HG02938 (cell line): ENCODE data around the gene DTD2.
"Not testable (repeated sequence)": the region's sequence is repeated elsewhere in the genome, so short reads cannot be mapped to it uniquely, and the experiment has no call there.

ENCODE experiments used
- ATAC-seq: cut with Tn5 transposase; IDR thresholded peaks from one replicate; pipeline ENCODE4 v1.9.1; 2021; ENCODE audit warnings: mild to moderate bottlenecking, moderate library complexity; ENCODE audit not compliant: unreplicated experiment

The DTD2 gene

GRCh38 chr14:31442284-31442683, 15.0 kb downstream of the DTD2 start:
- ATAC-seq = no peak

- ATAC-seq = no peak
Measured at GRCh38 chr14:31441273-31442111, 15.8 kb downstream of the DTD2 start.

- no peak for ATAC-seq
Measured at GRCh38 chr14:31440280-31440679, 17.0 kb downstream of the DTD2 start.

- ATAC-seq = no peak
Measured at GRCh38 chr14:31439561-31439960, 17.7 kb downstream of the DTD2 start.

- not testable (repeated sequence) for ATAC-seq
Measured at GRCh38 chr14:31437045-31437691, 20.1 kb downstream of the DTD2 start.

GRCh38 chr14:31435276-31435675, 22.0 kb downstream of the DTD2 start:
- ATAC-seq = no peak

- no peak for ATAC-seq
Measured at GRCh38 chr14:31430634-31431264, 26.6 kb downstream of the DTD2 start.

- no peak for ATAC-seq
Measured at GRCh38 chr14:31429791-31430190, 27.5 kb downstream of the DTD2 start.

- no peak for ATAC-seq
Measured at GRCh38 chr14:31428011-31428410, 29.3 kb downstream of the DTD2 start.

GRCh38 chr14:31426663-31427062, 30.6 kb downstream of the DTD2 start:
- ATAC-seq = no peak

GRCh38 chr14:31425905-31426304, 31.4 kb downstream of the DTD2 start:
- no peak for ATAC-seq

- ATAC-seq = no peak
Measured at GRCh38 chr14:31421200-31421599, 36.1 kb downstream of the DTD2 start.

- ATAC-seq = peak; percentile 90
Measured at GRCh38 chr14:31420319-31421111, 36.8 kb downstream of the DTD2 start, which contains the start of gene HEATR5A. Gene HEATR5A, minus strand, starts transcription at chr14:31420550. Its CDS starts 17,575 bp downstream, at chr14:31402975.

- ATAC-seq = peak; percentile 21
Measured at GRCh38 chr14:31419967-31420318, 37.4 kb downstream of the DTD2 start.

- no peak for ATAC-seq
Measured at GRCh38 chr14:31419179-31419966, 37.9 kb downstream of the DTD2 start.

GRCh38 chr14:31418440-31418839, 38.9 kb downstream of the DTD2 start:
- no peak for ATAC-seq

GRCh38 chr14:31414190-31414833, 43.0 kb downstream of the DTD2 start:
- ATAC-seq = no peak

- no peak for ATAC-seq
Measured at GRCh38 chr14:31411218-31411727, 46.0 kb downstream of the DTD2 start.

GRCh38 chr14:31410048-31410650, 47.2 kb downstream of the DTD2 start:
- ATAC-seq = no peak
